A673 (cell line): ENCODE data around the gene DDAH1. TPM values are rescaled to one million over a fixed set of nuclear protein-coding genes. Genes with fewer than 3 reads are reported as not detected.

Source experiments
- BruUV-seq: library from RNA; stranded (reverse); fragments of 400-500 nt; replicated peaks from 2 replicates; lab custom pipeline; 2021; lab: Mats Ljungman, UMichigan
- CTCF ChIA-PET: fragments of 300-600 bp; sonication (Branson Sonifier 250); formaldehyde crosslinking; loops from one replicate; lab custom pipeline; 2022; ENCODE audit warnings: antibody characterized with exemption; lab: Charles Lee
- POLR2A ChIA-PET: fragments of 300-600 bp; sonication (Branson Sonifier 250); formaldehyde crosslinking; loops from one replicate; lab custom pipeline; 2022; ENCODE audit warnings: antibody characterized with exemption; ENCODE audit not compliant: low non-redundant PET; lab: Charles Lee
- DNase-seq: peaks from one replicate; pipeline ENCODE4 v3.0.0-alpha.2; 2015; ENCODE audit warnings: low spot score
- H3K27ac ChIP-seq: fragments of 200-600 bp; sonication (generic); 2 replicates; pipeline ENCODE4 v1.5.1; 2016; ENCODE audit warnings: mixed run types, low read depth, mild to moderate bottlenecking, mixed read lengths, antibody characterized with exemption, low read length; ENCODE audit not compliant: poor library complexity, severe bottlenecking
- H3K27me3 ChIP-seq: fragments of 200-600 bp; sonication (generic); replicated peaks from 2 replicates; pipeline ENCODE4 v1.6.1; 2017; ENCODE audit warnings: mixed run types, low read depth, mild to moderate bottlenecking, mixed read lengths, antibody characterized with exemption, low read length; ENCODE audit not compliant: insufficient read depth, poor library complexity
- H3K36me3 ChIP-seq: fragments of 200-600 bp; sonication (generic); 2 replicates; pipeline ENCODE4 v1.6.1; 2016; ENCODE audit warnings: mixed run types, mild to moderate bottlenecking, mixed read lengths, antibody characterized with exemption, low read length; ENCODE audit not compliant: insufficient read depth, poor library complexity, severe bottlenecking
- H3K4me1 ChIP-seq: fragments of 200-600 bp; sonication (generic); 2 replicates; pipeline ENCODE4 v1.6.1; 2017; ENCODE audit warnings: mixed run types, mild to moderate bottlenecking, mixed read lengths, antibody characterized with exemption, low read length; ENCODE audit not compliant: insufficient read depth, poor library complexity, severe bottlenecking
- H3K4me3 ChIP-seq: fragments of 200-600 bp; sonication (generic); 2 replicates; pipeline ENCODE4 v1.5.1; 2016; ENCODE audit warnings: low read depth, mixed run types, mild to moderate bottlenecking, mixed read lengths, low read length; ENCODE audit not compliant: poor library complexity, severe bottlenecking
- H3K9me3 ChIP-seq: fragments of 200-600 bp; sonication (generic); 2 replicates; pipeline ENCODE4 v1.6.1; 2016; ENCODE audit warnings: mixed run types, low read depth, mild to moderate bottlenecking, mixed read lengths, antibody characterized with exemption, low read length; ENCODE audit not compliant: poor library complexity, severe bottlenecking
- EZH2 ChIP-seq: fragments of 200-600 bp; sonication (generic); IDR thresholded peaks from 2 replicates; pipeline ENCODE4 v1.6.1; 2017; ENCODE audit warnings: borderline replicate concordance, low read depth, mild to moderate bottlenecking, mixed read lengths, antibody characterized with exemption, low read length; ENCODE audit not compliant: poor library complexity, severe bottlenecking
- intact Hi-C: fragments of 100-400 bp; cut with micrococcal nuclease; formaldehyde crosslinking; loops from one replicate; pipeline ENCODE4 v1.10.0; 2022; ENCODE audit not compliant: unreplicated experiment
- total RNA-seq: library from RNA; stranded (reverse); gene quantifications from 2 replicates; pipeline ENCODE4 v1.2.3, GENCODE V29; 2021
- TF ChIP-seq, protein P1 (sequence below): fragments of 300-800, 200-600 bp; sonication (generic); conservative IDR thresholded peaks from 2 replicates; pipeline ENCODE4 v1.5.1; 2017; ENCODE audit warnings: low read depth, mild to moderate bottlenecking, antibody characterized with exemption, low read length, moderate library complexity, mixed read lengths

DDAH1 gene
- total RNA-seq, 1 experiment from 2014 or later = 32.5 TPM

- Histone ChIP-seq H3K9me3 (no peaks in the 10 kb centered on the region), H3K4me1 (peaks cover 36% of the 10 kb centered on the region), H3K4me3 (no peak overlapping the region), H3K27me3 (no peaks in the 10 kb centered on the region), H3K36me3 (no peaks in the 10 kb centered on the region), H3K27ac (no peak overlapping the region)
- ChIA-PET POLR2A (no interaction called here), CTCF (no interaction called here)
- no TSS peak for BruUV-seq
- TF ChIP-seq, protein P1, sequence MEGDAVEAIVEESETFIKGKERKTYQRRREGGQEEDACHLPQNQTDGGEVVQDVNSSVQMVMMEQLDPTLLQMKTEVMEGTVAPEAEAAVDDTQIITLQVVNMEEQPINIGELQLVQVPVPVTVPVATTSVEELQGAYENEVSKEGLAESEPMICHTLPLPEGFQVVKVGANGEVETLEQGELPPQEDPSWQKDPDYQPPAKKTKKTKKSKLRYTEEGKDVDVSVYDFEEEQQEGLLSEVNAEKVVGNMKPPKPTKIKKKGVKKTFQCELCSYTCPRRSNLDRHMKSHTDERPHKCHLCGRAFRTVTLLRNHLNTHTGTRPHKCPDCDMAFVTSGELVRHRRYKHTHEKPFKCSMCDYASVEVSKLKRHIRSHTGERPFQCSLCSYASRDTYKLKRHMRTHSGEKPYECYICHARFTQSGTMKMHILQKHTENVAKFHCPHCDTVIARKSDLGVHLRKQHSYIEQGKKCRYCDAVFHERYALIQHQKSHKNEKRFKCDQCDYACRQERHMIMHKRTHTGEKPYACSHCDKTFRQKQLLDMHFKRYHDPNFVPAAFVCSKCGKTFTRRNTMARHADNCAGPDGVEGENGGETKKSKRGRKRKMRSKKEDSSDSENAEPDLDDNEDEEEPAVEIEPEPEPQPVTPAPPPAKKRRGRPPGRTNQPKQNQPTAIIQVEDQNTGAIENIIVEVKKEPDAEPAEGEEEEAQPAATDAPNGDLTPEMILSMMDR = no peak
- intact Hi-C loops = no loop called here
- DNase-seq = no peak
Measured at GRCh38 chr1:85327759-85328158, 137.2 kb downstream of the DDAH1 start.

DNA sequence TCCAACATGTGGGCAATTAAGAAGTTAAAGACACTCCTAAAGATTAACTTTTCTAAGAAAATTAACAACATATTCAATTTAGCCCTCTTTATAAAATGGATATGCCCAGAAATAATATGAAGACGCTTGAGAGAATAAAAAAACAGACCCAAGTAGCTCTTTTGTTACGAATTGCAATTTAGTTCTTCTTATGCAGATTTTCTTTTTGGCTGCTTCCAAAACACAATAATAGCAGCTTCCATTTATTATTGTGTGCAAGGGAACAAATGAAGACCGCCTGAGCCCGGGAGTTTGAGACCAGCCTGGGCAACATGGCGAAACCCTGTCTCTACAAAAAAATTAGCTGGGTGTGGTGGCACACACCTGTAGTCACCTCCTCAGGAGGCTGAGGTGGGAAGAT, 138.1 kb downstream of the DDAH1 start:
- no peak for DNase-seq
- Histone ChIP-seq H3K4me1 (peaks cover 34% of the 10 kb centered on the region), H3K27ac (no peak overlapping the region), H3K27me3 (no peaks in the 10 kb centered on the region), H3K36me3 (no peaks in the 10 kb centered on the region), H3K9me3 (no peaks in the 10 kb centered on the region), H3K4me3 (no peak overlapping the region)
- ChIA-PET CTCF (no interaction called here), POLR2A (no interaction called here)
- BruUV-seq = no TSS peak
- intact Hi-C loops = no loop called here
- TF ChIP-seq, protein P1 = no peak
- TF ChIP-seq EZH2 = no peak

DNA sequence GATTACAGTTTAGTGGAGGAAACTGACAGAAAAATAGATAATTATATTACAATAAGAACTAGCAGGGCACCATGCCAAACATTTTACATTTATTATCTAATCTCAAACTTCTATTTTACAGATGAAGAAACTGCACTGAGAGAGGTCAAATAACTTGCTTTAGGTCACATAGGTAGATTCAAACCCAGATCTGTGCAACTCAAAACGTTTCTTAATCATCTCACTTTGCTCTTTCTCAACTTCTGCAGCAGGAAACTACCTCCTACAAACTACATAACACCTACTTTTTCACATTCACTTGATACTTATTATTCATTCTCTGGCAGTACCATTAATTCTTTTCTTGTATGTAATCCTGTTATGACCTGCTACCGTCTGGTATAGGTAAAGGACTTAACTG, 138.6 kb downstream of the DDAH1 start:
- Histone ChIP-seq H3K27ac (no peak overlapping the region), H3K36me3 (no peaks in the 10 kb centered on the region), H3K9me3 (no peaks in the 10 kb centered on the region), H3K27me3 (no peaks in the 10 kb centered on the region), H3K4me1 (peaks cover 31% of the 10 kb centered on the region), H3K4me3 (no peak overlapping the region)
- CTCF ChIA-PET = no interaction called here
- no peak for DNase-seq
- intact Hi-C loops = no loop called here
- BruUV-seq = no TSS peak
- no peak for TF ChIP-seq EZH2
- TF ChIP-seq, protein P1 = no peak
- POLR2A ChIA-PET = no interaction called here
